ENCODE data around the gene IFT43.
A peak's percentile ranks its signal among the peaks of the same experiment; 100 is the strongest.

The IFT43 gene

GRCh38 chr14:76100236-76100635 lies 114.7 kb downstream of the IFT43 start:
- Histone ChIP-seq H3K9ac (ENCODE audit: low read depth in 1 of 2, low read length in 2 of 2) (no peak overlapping the region), H3K27me3 (ENCODE audit: control insufficient read depth in 1 of 2, insufficient read depth in 2 of 2, low read length in 2 of 2) (no peaks in the 10 kb centered on the region), H3K9me3 (ENCODE audit: control insufficient read depth in 1 of 2, low read length in 2 of 2) (no peaks in the 10 kb centered on the region), H3K27ac (ENCODE audit: low read depth, low read length) (no peak overlapping the region), H3K36me3 (ENCODE audit: control insufficient read depth in 1 of 2, insufficient read depth in 2 of 2, low read length in 2 of 2) (no peaks in the 10 kb centered on the region), H3K4me1 (ENCODE audit: control insufficient read depth in 1 of 2, insufficient read depth in 2 of 2, low read length in 2 of 2) (no peaks in the 10 kb centered on the region), H3K4me3 (ENCODE audit: low read depth in 1 of 2, low read length in 2 of 2) (no peak overlapping the region)

- Histone ChIP-seq H3K9me3 (ENCODE audit: control insufficient read depth in 1 of 2, low read length in 2 of 2) (no peaks in the 10 kb centered on the region), H3K9ac (ENCODE audit: low read depth in 1 of 2, low read length in 2 of 2) (no peak overlapping the region), H3K27ac (ENCODE audit: low read depth, low read length) (peak overlapping the region; percentile 18), H3K36me3 (ENCODE audit: control insufficient read depth in 1 of 2, insufficient read depth in 2 of 2, low read length in 2 of 2) (no peaks in the 10 kb centered on the region), H3K4me3 (ENCODE audit: low read depth in 1 of 2, low read length in 2 of 2) (no peak overlapping the region), H3K4me1 (ENCODE audit: control insufficient read depth in 1 of 2, insufficient read depth in 2 of 2, low read length in 2 of 2) (no peaks in the 10 kb centered on the region), H3K27me3 (ENCODE audit: control insufficient read depth in 1 of 2, insufficient read depth in 2 of 2, low read length in 2 of 2) (no peaks in the 10 kb centered on the region)
Measured at GRCh38 chr14:76101391-76102379, 116.1 kb downstream of the IFT43 start.

DNA sequence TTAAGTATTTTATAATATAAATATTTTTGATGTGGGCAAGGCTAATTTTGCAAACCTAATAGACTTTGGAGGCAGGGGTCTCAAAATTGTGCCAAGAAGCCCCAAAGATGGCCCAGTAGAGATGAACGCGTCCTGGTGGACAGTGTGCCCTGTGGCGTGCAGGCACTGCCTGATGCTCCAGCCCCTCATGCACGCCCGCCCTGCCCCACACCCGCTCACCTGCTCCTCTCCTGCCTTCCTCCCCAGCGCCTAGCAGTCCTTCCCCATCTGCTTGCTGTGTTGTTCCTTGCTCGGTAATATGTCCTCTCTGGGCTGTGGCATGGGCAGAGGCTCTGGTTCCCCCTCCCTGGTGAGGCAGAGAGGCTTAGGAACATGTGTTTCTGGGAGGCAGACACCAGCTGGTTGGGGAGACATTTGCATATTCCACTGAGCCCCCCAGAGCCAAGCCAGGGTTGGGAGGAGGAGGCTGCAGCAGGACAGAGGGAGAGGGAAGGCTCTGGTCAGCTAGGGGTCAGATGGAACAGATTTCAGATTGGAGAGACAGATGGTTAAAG lies 119.3 kb downstream of the IFT43 start:
- no peaks in the 10 kb centered on the region for H3K9me3 ChIP-seq (ENCODE audit: control insufficient read depth in 1 of 2, low read length in 2 of 2)
- H3K36me3 ChIP-seq (ENCODE audit: control insufficient read depth in 1 of 2, insufficient read depth in 2 of 2, low read length in 2 of 2), result no peaks in the 10 kb centered on the region
- H3K4me1 ChIP-seq (ENCODE audit: control insufficient read depth in 1 of 2, insufficient read depth in 2 of 2, low read length in 2 of 2), result no peaks in the 10 kb centered on the region
- H3K4me3 ChIP-seq (ENCODE audit: low read depth in 1 of 2, low read length in 2 of 2), result no peak overlapping the region
- H3K27me3 ChIP-seq (ENCODE audit: control insufficient read depth in 1 of 2, insufficient read depth in 2 of 2, low read length in 2 of 2), result no peaks in the 10 kb centered on the region
- no peak overlapping the region for H3K27ac ChIP-seq (ENCODE audit: low read depth, low read length)
- no peak overlapping the region for H3K9ac ChIP-seq (ENCODE audit: low read depth in 1 of 2, low read length in 2 of 2)

DNA sequence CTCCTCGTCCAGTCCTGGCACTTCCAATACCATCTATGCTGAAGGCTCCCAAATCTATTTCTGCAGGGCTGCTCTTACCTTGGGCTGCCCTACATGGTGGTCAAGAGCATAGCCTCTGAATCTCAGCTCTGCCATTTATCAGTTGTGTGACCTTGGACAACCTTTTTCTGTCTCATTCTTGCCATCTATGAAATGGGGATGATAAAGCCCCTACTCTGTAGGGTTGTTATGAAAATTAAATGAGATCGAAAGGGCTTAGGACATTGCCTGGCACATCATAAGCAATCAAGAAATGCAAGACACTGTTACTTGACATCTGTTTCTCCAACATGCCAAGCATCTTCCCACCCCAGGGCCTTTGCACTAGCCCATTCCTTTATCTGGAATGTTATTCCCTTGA lies 120.6 kb downstream of the IFT43 start:
- Histone ChIP-seq H3K27me3 (ENCODE audit: control insufficient read depth in 1 of 2, insufficient read depth in 2 of 2, low read length in 2 of 2) (no peaks in the 10 kb centered on the region), H3K36me3 (ENCODE audit: control insufficient read depth in 1 of 2, insufficient read depth in 2 of 2, low read length in 2 of 2) (no peaks in the 10 kb centered on the region), H3K4me3 (ENCODE audit: low read depth in 1 of 2, low read length in 2 of 2) (no peak overlapping the region), H3K9me3 (ENCODE audit: control insufficient read depth in 1 of 2, low read length in 2 of 2) (no peaks in the 10 kb centered on the region), H3K27ac (ENCODE audit: low read depth, low read length) (no peak overlapping the region), H3K9ac (ENCODE audit: low read depth in 1 of 2, low read length in 2 of 2) (no peak overlapping the region), H3K4me1 (ENCODE audit: control insufficient read depth in 1 of 2, insufficient read depth in 2 of 2, low read length in 2 of 2) (no peaks in the 10 kb centered on the region)

DNA sequence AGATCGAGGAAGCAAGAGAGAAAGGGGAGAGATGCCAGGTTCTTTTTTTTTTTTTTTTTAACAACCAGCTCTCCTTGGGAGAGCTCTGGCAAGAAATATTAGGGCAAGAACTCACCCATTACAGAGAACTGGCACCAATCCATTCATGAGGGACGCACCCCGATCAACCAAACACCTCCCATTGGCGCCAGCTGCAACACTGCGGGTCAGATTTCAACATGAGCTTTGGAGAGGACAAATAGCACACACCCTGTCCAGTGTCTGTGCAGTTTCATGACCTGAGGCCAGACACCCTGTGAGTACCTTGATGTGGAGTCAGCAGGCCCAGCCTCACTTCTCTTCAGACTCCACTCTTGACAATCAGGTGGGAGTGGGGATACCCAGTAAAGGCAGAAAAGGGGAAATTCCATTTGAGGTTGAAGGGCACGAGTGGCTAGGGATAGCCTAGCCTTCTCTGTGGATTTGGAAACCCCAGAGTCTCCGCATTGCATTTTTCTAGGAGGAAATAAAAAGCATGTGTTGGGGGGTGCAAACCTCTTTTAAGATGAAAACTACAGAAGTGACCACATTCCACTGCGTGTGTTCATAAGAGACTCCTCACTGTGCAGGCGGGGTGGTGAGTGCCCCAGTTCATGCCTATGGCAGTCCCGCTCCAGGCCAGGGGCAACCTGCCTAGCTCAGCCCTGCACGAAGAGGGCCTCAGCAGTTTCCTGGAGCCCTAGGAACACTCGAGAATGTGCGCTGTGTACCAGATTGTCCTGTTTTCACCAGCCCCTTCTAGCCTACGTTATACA lies 123.7 kb downstream of the IFT43 start:
- Histone ChIP-seq H3K4me1 (ENCODE audit: control insufficient read depth in 1 of 2, insufficient read depth in 2 of 2, low read length in 2 of 2) (no peaks in the 10 kb centered on the region), H3K36me3 (ENCODE audit: control insufficient read depth in 1 of 2, insufficient read depth in 2 of 2, low read length in 2 of 2) (no peaks in the 10 kb centered on the region), H3K9me3 (ENCODE audit: control insufficient read depth in 1 of 2, low read length in 2 of 2) (no peaks in the 10 kb centered on the region), H3K27me3 (ENCODE audit: control insufficient read depth in 1 of 2, insufficient read depth in 2 of 2, low read length in 2 of 2) (peaks cover 0 to under 1% of the 10 kb centered on the region in 2 donors), H3K4me3 (ENCODE audit: low read depth in 1 of 2, low read length in 2 of 2) (no peak overlapping the region), H3K9ac (ENCODE audit: low read depth in 1 of 2, low read length in 2 of 2) (no peak overlapping the region), H3K27ac (ENCODE audit: low read depth, low read length) (no peak overlapping the region)

DNA sequence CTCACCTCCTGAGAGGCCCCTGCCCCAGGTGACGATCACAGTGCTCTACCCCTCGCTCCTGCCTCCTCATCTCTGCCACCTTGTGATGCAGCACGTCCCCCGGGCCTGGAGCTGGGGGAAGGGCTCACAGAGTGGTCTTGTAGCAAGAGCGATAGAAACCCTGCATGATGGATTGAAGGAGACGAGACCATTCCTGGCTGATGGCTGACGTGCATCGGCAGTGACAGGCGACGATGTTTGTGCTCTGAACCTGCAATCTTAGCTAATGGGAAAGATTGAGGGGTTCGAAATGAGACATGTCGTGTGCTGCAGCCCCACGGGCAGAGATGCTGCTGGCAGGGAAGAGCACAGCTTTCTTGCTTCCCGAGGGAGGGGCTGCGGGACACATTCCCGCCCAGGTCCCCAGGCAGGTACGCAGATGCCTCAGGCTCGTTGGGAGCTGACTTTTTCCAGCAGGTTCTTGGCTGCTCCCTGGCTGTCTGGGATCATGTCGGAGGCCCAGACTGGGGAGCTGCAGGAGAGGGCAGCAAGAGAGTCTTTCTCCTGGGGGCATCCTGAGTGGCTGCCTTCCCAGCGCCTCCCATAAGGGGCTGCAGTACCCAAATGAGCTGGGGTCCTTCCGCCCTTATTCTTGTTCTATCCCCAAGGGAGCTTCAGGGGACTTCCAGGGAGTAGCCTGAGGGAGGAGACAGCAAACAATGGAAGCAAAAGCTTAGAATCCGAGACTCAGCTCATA lies 127.5 kb downstream of the IFT43 start:
- Histone ChIP-seq H3K4me3 (ENCODE audit: low read depth in 1 of 2, low read length in 2 of 2) (no peak overlapping the region), H3K27ac (ENCODE audit: low read depth, low read length) (no peak overlapping the region), H3K4me1 (ENCODE audit: control insufficient read depth in 1 of 2, insufficient read depth in 2 of 2, low read length in 2 of 2) (no peaks in the 10 kb centered on the region), H3K9ac (ENCODE audit: low read depth in 1 of 2, low read length in 2 of 2) (no peak overlapping the region), H3K27me3 (ENCODE audit: control insufficient read depth in 1 of 2, insufficient read depth in 2 of 2, low read length in 2 of 2) (peaks cover 0 to 6% of the 10 kb centered on the region in 2 donors), H3K36me3 (ENCODE audit: control insufficient read depth in 1 of 2, insufficient read depth in 2 of 2, low read length in 2 of 2) (no peaks in the 10 kb centered on the region), H3K9me3 (ENCODE audit: control insufficient read depth in 1 of 2, low read length in 2 of 2) (no peaks in the 10 kb centered on the region)

- H3K27ac ChIP-seq (ENCODE audit: low read depth, low read length), result no peak overlapping the region
- peaks cover 0 to 6% of the 10 kb centered on the region in 2 donors for H3K27me3 ChIP-seq (ENCODE audit: control insufficient read depth in 1 of 2, insufficient read depth in 2 of 2, low read length in 2 of 2)
- H3K4me3 ChIP-seq (ENCODE audit: low read depth in 1 of 2, low read length in 2 of 2), result no peak overlapping the region
- H3K9ac ChIP-seq (ENCODE audit: low read depth in 1 of 2, low read length in 2 of 2), result no peak overlapping the region
- H3K36me3 ChIP-seq (ENCODE audit: control insufficient read depth in 1 of 2, insufficient read depth in 2 of 2, low read length in 2 of 2), result no peaks in the 10 kb centered on the region
- H3K4me1 ChIP-seq (ENCODE audit: control insufficient read depth in 1 of 2, insufficient read depth in 2 of 2, low read length in 2 of 2), result no peaks in the 10 kb centered on the region
- no peaks in the 10 kb centered on the region for H3K9me3 ChIP-seq (ENCODE audit: control insufficient read depth in 1 of 2, low read length in 2 of 2)
Measured at GRCh38 chr14:76113691-76114090, 128.1 kb downstream of the IFT43 start.

DNA sequence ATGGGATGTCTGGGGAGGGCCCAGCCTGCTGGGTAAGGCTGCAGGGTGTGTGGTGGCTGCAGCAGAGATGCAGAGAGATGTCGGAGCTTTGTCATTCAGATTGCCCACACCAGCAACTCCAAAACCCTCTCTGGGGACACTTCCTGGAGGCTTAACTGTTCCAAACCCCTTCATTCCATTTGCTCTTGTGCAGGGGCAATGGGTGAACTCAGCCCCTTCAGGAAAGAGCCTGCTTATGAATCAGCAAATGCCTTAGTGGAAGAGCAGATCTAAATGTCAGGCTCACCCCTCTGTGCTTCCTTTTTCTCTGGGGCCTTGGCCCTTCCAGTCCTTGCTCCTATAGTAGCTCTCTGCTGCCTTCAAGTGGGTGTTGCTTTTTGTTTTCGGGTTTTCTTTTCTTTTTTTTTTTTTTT lies 129.5 kb downstream of the IFT43 start:
- no peak overlapping the region for H3K9ac ChIP-seq (ENCODE audit: low read depth in 1 of 2, low read length in 2 of 2)
- H3K36me3 ChIP-seq (ENCODE audit: control insufficient read depth in 1 of 2, insufficient read depth in 2 of 2, low read length in 2 of 2), result no peaks in the 10 kb centered on the region
- H3K27ac ChIP-seq (ENCODE audit: low read depth, low read length), result no peak overlapping the region
- H3K4me1 ChIP-seq (ENCODE audit: control insufficient read depth in 1 of 2, insufficient read depth in 2 of 2, low read length in 2 of 2), result no peaks in the 10 kb centered on the region
- no peaks in the 10 kb centered on the region for H3K9me3 ChIP-seq (ENCODE audit: control insufficient read depth in 1 of 2, low read length in 2 of 2)
- H3K27me3 ChIP-seq (ENCODE audit: control insufficient read depth in 1 of 2, insufficient read depth in 2 of 2, low read length in 2 of 2), result peaks cover 0 to 6% of the 10 kb centered on the region in 2 donors
- H3K4me3 ChIP-seq (ENCODE audit: low read depth in 1 of 2, low read length in 2 of 2), result no peak overlapping the region

GRCh38 chr14:76117789-76118484 lies 132.4 kb downstream of the IFT43 start:
- no peaks in the 10 kb centered on the region for H3K4me1 ChIP-seq (ENCODE audit: control insufficient read depth in 1 of 2, insufficient read depth in 2 of 2, low read length in 2 of 2)
- no peak overlapping the region for H3K9ac ChIP-seq (ENCODE audit: low read depth in 1 of 2, low read length in 2 of 2)
- no peaks in the 10 kb centered on the region for H3K9me3 ChIP-seq (ENCODE audit: control insufficient read depth in 1 of 2, low read length in 2 of 2)
- H3K27ac ChIP-seq (ENCODE audit: low read depth, low read length), result no peak overlapping the region
- no peaks in the 10 kb centered on the region for H3K36me3 ChIP-seq (ENCODE audit: control insufficient read depth in 1 of 2, insufficient read depth in 2 of 2, low read length in 2 of 2)
- peaks cover 0 to 6% of the 10 kb centered on the region in 2 donors for H3K27me3 ChIP-seq (ENCODE audit: control insufficient read depth in 1 of 2, insufficient read depth in 2 of 2, low read length in 2 of 2)
- no peak overlapping the region for H3K4me3 ChIP-seq (ENCODE audit: low read depth in 1 of 2, low read length in 2 of 2)
